ENCODE measurements around the gene STOML2. TPM values are rescaled to one million over a fixed set of nuclear protein-coding genes. Genes with fewer than 3 reads are reported as not detected.

STOML2 gene
- total RNA-seq, 1 experiment from 2014 or later: 123 TPM

- in situ Hi-C loops (cut with HindIII; ENCODE audit: low pct_unique_long_range_greater_than_20kb, low sequenced_read_pairs): no loop called here
- DNase-seq (ENCODE audit: low read depth, low spot score): no peak
Measured at GRCh38 chr9:35110327-35110761, 7.4 kb upstream of the STOML2 start.

- in situ Hi-C loops (cut with HindIII; ENCODE audit: low pct_unique_long_range_greater_than_20kb, low sequenced_read_pairs): no loop called here
- no peak for DNase-seq (ENCODE audit: low read depth, low spot score)
Measured at GRCh38 chr9:35108946-35109575, 6.1 kb upstream of the STOML2 start.

GRCh38 chr9:35108461-35108860, 5.5 kb upstream of the STOML2 start:
- no peak for DNase-seq (ENCODE audit: low read depth, low spot score)
- in situ Hi-C loops (cut with HindIII; ENCODE audit: low pct_unique_long_range_greater_than_20kb, low sequenced_read_pairs): no loop called here

GRCh38 chr9:35107297-35108290, 4.7 kb upstream of the STOML2 start:
- in situ Hi-C loops (cut with HindIII; ENCODE audit: low pct_unique_long_range_greater_than_20kb, low sequenced_read_pairs): no loop called here
- DNase-seq (ENCODE audit: low read depth, low spot score): no peak

GRCh38 chr9:35106343-35106730, 3.4 kb upstream of the STOML2 start:
- in situ Hi-C loops (cut with HindIII; ENCODE audit: low pct_unique_long_range_greater_than_20kb, low sequenced_read_pairs): no loop called here
- no peak for DNase-seq (ENCODE audit: low read depth, low spot score)

GRCh38 chr9:35105571-35106342, 2.8 kb upstream of the STOML2 start:
- in situ Hi-C loops (cut with HindIII; ENCODE audit: low pct_unique_long_range_greater_than_20kb, low sequenced_read_pairs): no loop called here
- DNase-seq (ENCODE audit: low read depth, low spot score): no peak

GRCh38 chr9:35105126-35105525, 2.2 kb upstream of the STOML2 start:
- DNase-seq (ENCODE audit: low read depth, low spot score): no peak
- in situ Hi-C loops (cut with HindIII; ENCODE audit: low pct_unique_long_range_greater_than_20kb, low sequenced_read_pairs): no loop called here

GRCh38 chr9:35104586-35104985, 1.7 kb upstream of the STOML2 start:
- in situ Hi-C loops (cut with HindIII; ENCODE audit: low pct_unique_long_range_greater_than_20kb, low sequenced_read_pairs): no loop called here
- DNase-seq (ENCODE audit: low read depth, low spot score): no peak

GRCh38 chr9:35103660-35104191, 795 bp upstream of the STOML2 start:
- in situ Hi-C loops (cut with HindIII; ENCODE audit: low pct_unique_long_range_greater_than_20kb, low sequenced_read_pairs): no loop called here
- DNase-seq (ENCODE audit: low read depth, low spot score): no peak

GRCh38 chr9:35102465-35102768, 514 bp downstream of the STOML2 start:
- in situ Hi-C loops (cut with HindIII; ENCODE audit: low pct_unique_long_range_greater_than_20kb, low sequenced_read_pairs): no loop called here
- no peak for DNase-seq (ENCODE audit: low read depth, low spot score)

GRCh38 chr9:35097573-35097972, 5.4 kb downstream of the STOML2 start:
- no peak for DNase-seq (ENCODE audit: low read depth, low spot score)
- in situ Hi-C loops (cut with HindIII; ENCODE audit: low pct_unique_long_range_greater_than_20kb, low sequenced_read_pairs): no loop called here

- peak; percentile 78 for DNase-seq (ENCODE audit: low read depth, low spot score)
- in situ Hi-C loops (cut with HindIII; ENCODE audit: low pct_unique_long_range_greater_than_20kb, low sequenced_read_pairs): no loop called here
Measured at GRCh38 chr9:35096035-35096849, 6.7 kb downstream of the STOML2 start, which contains the start of gene PIGO. Gene PIGO (minus strand): TSS chr9:35096591. CDS start chr9:35095565, 1,026 bp downstream.

GRCh38 chr9:35091536-35091935, 11.4 kb downstream of the STOML2 start:
- DNase-seq (ENCODE audit: low read depth, low spot score): no peak
- in situ Hi-C loops (cut with HindIII; ENCODE audit: low pct_unique_long_range_greater_than_20kb, low sequenced_read_pairs): no loop called here

GRCh38 chr9:35089434-35089833, 13.5 kb downstream of the STOML2 start:
- in situ Hi-C loops (cut with HindIII; ENCODE audit: low pct_unique_long_range_greater_than_20kb, low sequenced_read_pairs): no loop called here

GRCh38 chr9:35085078-35085477, 17.9 kb downstream of the STOML2 start:
- in situ Hi-C loops (cut with HindIII; ENCODE audit: low pct_unique_long_range_greater_than_20kb, low sequenced_read_pairs): no loop called here
- DNase-seq (ENCODE audit: low read depth, low spot score): no peak

More at GRCh38 chr9:35089434-35089833, 13.5 kb downstream of the STOML2 start:
- DNase-seq (ENCODE audit: low read depth, low spot score): no peak

- in situ Hi-C loops (cut with HindIII; ENCODE audit: low pct_unique_long_range_greater_than_20kb, low sequenced_read_pairs): no loop called here
- DNase-seq (ENCODE audit: low read depth, low spot score): peak; percentile 90
Measured at GRCh38 chr9:35079426-35080341, 23.2 kb downstream of the STOML2 start, which contains the start of gene FANCG. Gene FANCG (minus strand): TSS chr9:35079942. CDS start chr9:35079524, 418 bp downstream.

Data from SK-MEL-5 (cell line).